LNCaP clone FGC (cell line): ENCODE results near the gene AK8.
A peak's percentile ranks its signal among the peaks of the same experiment; 100 is the strongest.

Experiments
- DNase-seq: peaks from one replicate; pipeline ENCODE4 v3.0.0-alpha.2; 2011; ENCODE audit warnings: low read depth
- H3K4me3 ChIP-seq: 2 replicates; pipeline ENCODE4 v1.5.1; 2011; ENCODE audit warnings: mild to moderate bottlenecking, low read depth, low read length, control low read depth
- TF ChIP-seq, protein P1 (sequence below): IDR thresholded peaks from 2 replicates; pipeline ENCODE4 v1.5.1; 2012; ENCODE audit warnings: mild to moderate bottlenecking; ENCODE audit not compliant: control insufficient read depth, insufficient read depth; ENCODE audit errors: extremely low read depth

Gene AK8

DNA sequence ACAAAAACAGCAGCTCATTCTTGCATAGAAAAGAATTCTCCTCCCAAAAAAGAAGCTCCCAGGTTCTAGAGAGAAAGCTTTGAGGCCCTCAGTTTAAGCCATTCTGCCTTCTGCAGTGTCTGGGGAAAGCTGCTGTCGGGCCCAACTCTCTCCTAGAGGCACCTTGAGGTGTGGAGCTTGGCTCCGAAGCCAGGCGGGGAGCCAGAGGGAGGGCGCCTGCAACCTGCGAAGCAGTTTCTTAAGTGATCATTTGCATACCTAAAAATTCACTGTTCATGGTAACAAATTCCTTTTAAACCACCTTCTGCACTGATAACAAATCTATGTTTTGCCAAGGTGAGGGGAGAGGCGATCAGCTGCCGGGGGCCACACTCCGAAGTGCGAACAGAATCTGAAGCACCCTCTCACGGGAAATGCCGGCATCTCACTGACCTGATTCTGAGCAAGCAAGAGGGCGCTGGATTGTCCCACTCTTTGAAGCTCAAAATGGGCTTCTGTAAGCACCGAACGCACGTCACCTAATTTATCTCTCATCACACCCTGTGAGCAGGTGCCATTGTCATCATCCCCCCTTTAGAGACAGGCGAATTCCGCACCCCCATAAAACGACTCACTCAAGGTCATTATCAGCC, 121.8 kb downstream of the AK8 start:
- TF ChIP-seq, protein P1, sequence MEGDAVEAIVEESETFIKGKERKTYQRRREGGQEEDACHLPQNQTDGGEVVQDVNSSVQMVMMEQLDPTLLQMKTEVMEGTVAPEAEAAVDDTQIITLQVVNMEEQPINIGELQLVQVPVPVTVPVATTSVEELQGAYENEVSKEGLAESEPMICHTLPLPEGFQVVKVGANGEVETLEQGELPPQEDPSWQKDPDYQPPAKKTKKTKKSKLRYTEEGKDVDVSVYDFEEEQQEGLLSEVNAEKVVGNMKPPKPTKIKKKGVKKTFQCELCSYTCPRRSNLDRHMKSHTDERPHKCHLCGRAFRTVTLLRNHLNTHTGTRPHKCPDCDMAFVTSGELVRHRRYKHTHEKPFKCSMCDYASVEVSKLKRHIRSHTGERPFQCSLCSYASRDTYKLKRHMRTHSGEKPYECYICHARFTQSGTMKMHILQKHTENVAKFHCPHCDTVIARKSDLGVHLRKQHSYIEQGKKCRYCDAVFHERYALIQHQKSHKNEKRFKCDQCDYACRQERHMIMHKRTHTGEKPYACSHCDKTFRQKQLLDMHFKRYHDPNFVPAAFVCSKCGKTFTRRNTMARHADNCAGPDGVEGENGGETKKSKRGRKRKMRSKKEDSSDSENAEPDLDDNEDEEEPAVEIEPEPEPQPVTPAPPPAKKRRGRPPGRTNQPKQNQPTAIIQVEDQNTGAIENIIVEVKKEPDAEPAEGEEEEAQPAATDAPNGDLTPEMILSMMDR = no peak
- no peak for DNase-seq

DNA sequence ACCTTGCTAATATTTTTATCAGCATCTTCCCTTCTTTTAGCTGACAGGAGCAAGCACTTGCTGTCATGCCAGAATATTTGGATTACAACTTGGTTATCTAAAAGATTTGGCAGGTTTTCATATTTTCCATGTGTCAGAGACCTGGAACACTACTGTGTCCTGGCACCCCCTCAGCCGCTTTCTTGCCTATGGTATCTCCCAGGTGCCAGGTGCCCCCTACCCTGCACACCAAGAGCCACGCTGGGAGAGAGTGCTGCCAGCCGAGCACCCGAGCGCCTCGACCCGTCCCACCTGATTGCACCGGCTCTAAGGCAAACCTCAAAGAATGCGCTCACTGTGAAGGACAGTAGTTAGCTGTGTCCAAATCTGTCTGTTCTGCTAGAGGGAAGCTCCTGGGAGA, 123.0 kb downstream of the AK8 start:
- TF ChIP-seq, protein P1 = no peak
- H3K4me3 ChIP-seq = no peak overlapping the region
- no peak for DNase-seq

More for the DNA sequence above, 121.8 kb downstream of the AK8 start:
- no peak overlapping the region for H3K4me3 ChIP-seq

DNA sequence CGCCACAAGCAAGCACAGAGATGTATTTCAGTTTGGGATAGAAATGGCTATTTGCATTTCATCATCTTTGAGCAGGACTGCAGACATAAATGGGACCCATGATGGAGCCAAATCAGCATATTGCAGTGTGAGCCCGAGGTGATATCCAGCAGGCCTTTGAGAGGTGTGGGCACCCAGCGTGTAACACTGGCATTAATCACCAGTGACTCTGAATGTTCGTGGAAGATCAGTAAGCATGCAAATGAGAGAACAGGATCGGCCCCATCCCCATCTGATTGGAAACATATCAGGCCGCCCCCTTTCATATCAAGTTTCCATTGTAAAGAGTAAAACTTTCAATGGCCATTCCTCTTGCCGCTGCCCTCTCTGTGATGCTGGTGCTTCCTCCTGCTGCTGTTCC, 123.8 kb downstream of the AK8 start:
- DNase-seq = no peak
- no peak overlapping the region for H3K4me3 ChIP-seq
- TF ChIP-seq, protein P1 = no peak

DNA sequence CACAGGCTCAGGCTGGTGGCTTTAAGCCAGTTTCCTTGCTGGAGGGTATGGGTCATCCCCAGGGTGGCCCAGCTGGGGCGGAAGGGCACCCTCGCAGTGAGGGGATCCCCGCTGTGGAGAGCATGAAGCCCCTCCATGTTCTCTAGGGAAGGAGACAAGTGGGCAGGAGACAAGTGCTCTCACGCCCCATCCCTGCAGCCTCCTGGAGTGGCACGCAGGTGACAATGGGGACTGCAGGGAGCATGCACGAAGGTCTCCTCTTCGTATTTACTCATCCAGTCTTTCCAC, 124.5 kb downstream of the AK8 start:
- TF ChIP-seq, protein P1 = no peak
- no peak for DNase-seq
- no peak overlapping the region for H3K4me3 ChIP-seq

DNA sequence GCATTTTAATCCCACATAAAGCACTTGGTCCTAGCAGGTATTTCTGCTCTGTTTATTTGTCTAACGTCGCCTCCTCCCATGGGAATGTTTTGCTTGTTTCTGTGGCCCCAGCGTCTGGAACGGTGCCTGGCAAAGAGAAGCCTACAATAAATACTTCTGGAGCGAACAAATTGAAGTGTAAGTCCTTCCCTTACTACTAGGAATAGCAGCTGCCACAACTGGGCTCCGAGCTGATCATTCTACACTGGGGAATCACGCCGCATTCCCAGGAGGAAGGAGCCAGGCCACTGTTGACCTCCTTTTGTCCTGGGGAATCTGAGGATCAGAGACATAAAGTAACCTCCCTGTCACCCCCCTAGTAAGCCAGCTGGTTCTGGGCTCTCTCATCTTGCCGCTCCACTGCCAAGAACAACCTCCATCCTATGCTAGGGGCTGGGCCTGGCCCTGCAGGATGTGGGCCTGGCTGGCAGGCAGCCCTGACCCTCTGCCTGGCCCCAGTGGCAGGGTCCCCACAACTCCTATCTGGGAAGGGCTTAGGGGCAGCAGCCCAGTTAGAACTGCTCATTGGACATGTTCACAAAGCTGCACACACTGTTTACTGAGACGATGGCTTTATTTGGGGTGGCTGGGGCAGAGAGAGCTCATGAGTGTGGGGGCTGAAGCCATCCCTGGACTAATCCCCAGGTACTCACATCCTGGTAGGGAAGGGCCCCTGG, 125.0 kb downstream of the AK8 start:
- TF ChIP-seq, protein P1 = no peak
- peak; percentile 57 for DNase-seq
- H3K4me3 ChIP-seq = no peak overlapping the region

DNA sequence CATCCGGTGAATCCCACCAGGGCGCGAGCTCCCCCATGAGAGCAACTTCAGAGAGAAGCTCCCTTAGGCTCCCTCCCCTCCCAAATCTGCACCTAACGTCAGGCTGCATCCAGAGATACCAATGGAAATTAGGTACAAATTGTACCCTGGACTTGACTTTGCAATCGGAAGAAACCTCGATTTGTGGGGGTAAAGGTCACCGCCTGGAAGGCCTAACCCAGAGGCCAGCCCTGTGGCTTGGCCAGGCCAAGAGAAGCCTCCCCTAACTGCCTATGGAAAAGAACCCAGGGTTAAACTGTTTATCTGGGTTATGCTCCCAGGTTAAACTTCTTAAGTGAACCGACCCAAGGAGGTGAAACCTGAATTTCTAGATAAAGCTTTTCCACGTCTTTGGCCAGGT, 127.4 kb downstream of the AK8 start:
- no peak overlapping the region for H3K4me3 ChIP-seq
- no peak for DNase-seq
- TF ChIP-seq, protein P1 = no peak

DNA sequence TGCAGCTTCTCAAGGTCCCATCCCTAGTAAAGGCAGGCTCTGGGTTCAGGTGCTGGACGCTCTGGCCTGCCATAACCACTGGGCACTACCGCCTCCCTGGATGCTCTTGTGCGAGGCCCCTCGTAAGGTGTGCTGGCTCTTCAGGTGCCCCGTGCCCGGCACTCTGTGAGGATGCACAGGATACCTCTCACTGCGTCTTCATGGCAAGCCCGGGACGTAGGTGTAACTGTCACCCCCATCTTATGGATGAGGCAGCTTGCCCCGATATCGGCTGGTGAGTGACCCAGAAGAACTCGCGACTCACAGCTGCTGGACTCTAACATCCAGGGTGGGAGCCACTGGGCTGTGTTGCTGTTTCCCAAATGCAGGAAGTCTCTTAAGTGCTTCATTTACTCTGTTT, 128.8 kb downstream of the AK8 start:
- DNase-seq = no peak
- H3K4me3 ChIP-seq = no peak overlapping the region
- TF ChIP-seq, protein P1 = no peak
